Measurements from ENCODE around the gene CDH15. TPM values are rescaled to one million over a fixed set of nuclear protein-coding genes. Genes with fewer than 3 reads are reported as not detected.
"Not testable (repeated sequence)": the region's sequence is repeated elsewhere in the genome, so short reads cannot be mapped to it uniquely, and the experiment has no call there.

Gene CDH15
- total RNA-seq, 1 donor from 2014 or later, result 0.07 TPM

GRCh38 chr16:89230255-89230654 lies 58.7 kb downstream of the CDH15 start:
- no peak for DNase-seq (ENCODE audit: low read depth, low spot score)

DNA sequence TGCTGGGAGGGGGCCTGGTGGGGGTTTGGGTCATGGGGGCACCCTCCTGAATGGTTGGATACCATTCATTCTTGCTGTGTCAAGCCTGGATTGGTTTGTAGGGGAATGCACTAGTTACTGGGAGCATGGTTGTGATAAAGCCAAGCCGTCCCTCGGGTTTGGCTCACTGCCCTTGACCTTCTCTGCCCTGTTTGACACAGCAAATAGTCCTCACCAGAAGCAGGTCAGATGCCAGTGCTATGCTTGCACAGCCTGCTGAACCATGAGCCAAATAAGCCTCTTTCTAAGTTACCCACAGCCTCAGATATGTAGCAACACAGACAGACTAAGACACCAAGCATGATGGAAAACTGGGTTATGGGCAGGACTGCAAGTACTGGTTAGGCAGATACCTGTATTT lies 60.6 kb downstream of the CDH15 start:
- DNase-seq (ENCODE audit: low read depth, low spot score), result no peak

DNA sequence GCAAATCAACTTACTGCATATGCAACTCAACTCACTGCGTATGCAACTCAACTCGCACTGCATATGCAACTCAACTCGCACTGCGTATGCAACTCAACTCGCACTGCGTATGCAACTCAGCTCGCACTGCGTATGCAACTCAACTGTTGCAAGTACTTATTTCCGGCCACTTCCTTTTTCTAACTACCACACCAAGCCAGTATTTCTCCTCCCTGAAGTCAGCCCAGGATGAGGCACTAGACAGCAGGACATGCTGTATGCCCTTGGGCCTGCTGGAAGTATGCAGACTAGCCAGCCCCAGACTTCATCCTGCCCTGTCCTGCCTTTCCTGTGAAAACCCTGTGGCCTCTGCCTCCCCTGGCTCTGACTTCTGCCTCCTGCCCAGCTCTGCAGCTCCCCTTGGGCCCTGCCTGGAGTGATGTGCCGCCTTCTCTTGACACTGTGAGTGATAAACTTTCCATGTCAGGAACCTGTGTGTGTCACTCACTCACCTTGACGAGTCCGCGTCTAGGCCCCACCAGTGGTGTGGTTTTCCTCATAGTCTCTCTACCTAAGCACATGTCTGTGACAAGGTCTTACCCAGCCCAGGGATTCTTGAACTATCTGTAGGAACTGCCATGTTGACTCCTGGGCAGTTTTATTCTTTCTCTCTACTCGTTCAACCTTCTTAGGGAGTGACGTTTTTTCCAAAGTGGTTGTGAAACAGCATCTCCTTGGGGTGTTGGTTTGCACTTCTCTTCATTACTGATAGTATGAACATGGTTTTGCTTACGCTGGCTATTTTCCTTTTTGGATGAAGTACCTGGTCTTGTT lies 62.3 kb downstream of the CDH15 start:
- no peak for DNase-seq (ENCODE audit: low read depth, low spot score)

DNA sequence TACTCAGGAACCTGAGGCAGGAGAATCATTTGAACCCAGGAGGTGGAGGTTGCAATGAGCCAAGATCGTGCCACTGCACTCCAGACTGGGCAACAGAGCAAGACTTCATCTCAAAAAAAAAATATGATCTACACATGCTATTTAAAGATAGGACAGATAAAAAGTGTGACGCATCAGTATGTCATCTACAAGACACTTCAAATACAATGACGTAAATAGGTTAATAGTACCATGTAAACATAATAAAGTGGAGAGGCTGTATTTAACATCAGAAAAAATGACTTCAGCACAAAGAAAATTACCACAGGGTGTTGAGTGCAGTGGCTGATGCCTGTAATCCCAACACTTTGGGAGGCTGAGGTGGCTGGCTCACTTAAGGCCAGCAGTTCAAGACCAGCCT lies 66.2 kb downstream of the CDH15 start:
- no peak for DNase-seq (ENCODE audit: low read depth, low spot score)

- DNase-seq (ENCODE audit: low read depth, low spot score), result no peak
Observed at GRCh38 chr16:89241187-89242007, 69.8 kb downstream of the CDH15 start.

DNA sequence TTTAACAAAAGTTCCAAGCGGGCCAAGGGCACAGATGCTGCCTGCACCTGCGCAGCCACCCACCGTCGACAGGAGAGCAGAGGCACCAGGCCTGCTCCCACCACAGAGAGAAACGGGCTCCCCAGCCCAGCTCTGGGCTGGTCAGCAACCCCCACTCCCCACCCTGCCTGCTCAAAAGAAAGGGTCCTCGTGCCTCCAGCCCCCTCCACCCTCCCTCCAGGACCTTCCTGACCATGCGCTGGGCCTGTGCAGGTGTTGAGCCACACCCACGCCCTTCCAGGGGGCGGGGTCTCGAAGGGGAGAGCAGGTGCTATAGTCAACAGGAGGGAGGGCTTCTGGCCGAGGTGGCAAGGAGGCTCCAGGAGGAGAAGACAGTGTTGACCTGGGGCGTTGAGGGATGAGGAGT lies 71.2 kb downstream of the CDH15 start:
- no peak for DNase-seq (ENCODE audit: low read depth, low spot score)

- DNase-seq (ENCODE audit: low read depth, low spot score), result no peak
Observed at GRCh38 chr16:89243664-89244063, 72.1 kb downstream of the CDH15 start.

GRCh38 chr16:89244264-89244663 lies 72.7 kb downstream of the CDH15 start:
- DNase-seq (ENCODE audit: low read depth, low spot score), result not testable (repeated sequence)

GRCh38 chr16:89244754-89245153 lies 73.2 kb downstream of the CDH15 start:
- no peak for DNase-seq (ENCODE audit: low read depth, low spot score)

Other genes with a start within 250 kb of the CDH15 start
- gene CBFA2T3, start 194.5 kb upstream of the CDH15 start, total RNA-seq, result not detected in 2 replicates
- 27.5 and 32.2 TPM in 2 replicates for gene ACSF3, start 77.9 kb upstream of the CDH15 start, total RNA-seq
- 0.13 and 0.18 TPM in 2 replicates for gene SLC22A31, start 28.8 kb downstream of the CDH15 start, total RNA-seq
- gene ZNF778, start 46.0 kb downstream of the CDH15 start, total RNA-seq, result 13.7 and 14.0 TPM in 2 replicates

All from pulmonary artery endothelial cell (primary cell).